Uterus (tissue), 4 donors: ENCODE data around the gene SH3BGRL2. TPM values are rescaled to one million over a fixed set of nuclear protein-coding genes. Genes with fewer than 3 reads are reported as not detected.
"Not testable (repeated sequence)": the region's sequence is repeated elsewhere in the genome, so short reads cannot be mapped to it uniquely, and the experiment has no call there.

Experiments used
- DNase-seq, 2 donors: peaks; one replicate each; pipeline ENCODE4 v3.0.0-alpha.2; 2019 to 2020
- H3K27ac ChIP-seq, 2 donors: fragments of 200-600 bp; sonication (generic); 1 replicate in 1 of 2; 2 replicates in 1 of 2; pipeline ENCODE4 v1.5.1; 2016 to 2018
- H3K27me3 ChIP-seq, 2 donors: fragments of 200-600 bp; sonication (generic); one replicate each; pipeline ENCODE4 v1.5.1; 2018 to 2019; ENCODE audit warnings: control low read depth in 1 of 2
- H3K36me3 ChIP-seq, 2 donors: fragments of 200-600 bp; sonication (generic); one replicate each; pipeline ENCODE4 v1.5.1; 2019; ENCODE audit warnings: control low read depth in 1 of 2
- H3K4me1 ChIP-seq, 2 donors: fragments of 200-600 bp; sonication (generic); one replicate each; pipeline ENCODE4 v1.5.1; 2018 to 2019; ENCODE audit warnings: control low read depth in 1 of 2
- H3K4me3 ChIP-seq, 2 donors: fragments of 200-600 bp; sonication (generic); 1 replicate in 1 of 2; 2 replicates in 1 of 2; pipeline ENCODE4 v1.5.1; 2018 to 2019; ENCODE audit warnings: mild to moderate bottlenecking in 1 of 2
- H3K9me3 ChIP-seq, 2 donors: fragments of 200-600 bp; sonication (generic); one replicate each; pipeline ENCODE4 v1.5.1; 2019; ENCODE audit warnings: control low read depth in 1 of 2
- POLR2A ChIP-seq, 2 donors: fragments of 450-650 bp; IDR thresholded peaks; one replicate each; pipeline ENCODE4 v1.6.1; 2016; ENCODE audit warnings: antibody characterized with exemption in 2 of 2, mild to moderate bottlenecking in 1 of 2, moderate library complexity in 1 of 2
- intact Hi-C: fragments of 100-400 bp; cut with DNase I; formaldehyde crosslinking; loops from one replicate; pipeline ENCODE4 v1.15.1; 2023; ENCODE audit warnings: low total_unique reads
- total RNA-seq, 4 donors: library from RNA; depleted of rRNA in 3 of 4; stranded (reverse); fragments of >200 nt in 3 of 4; gene quantifications; one replicate each; pipeline versions ENCODE4 v1.1.0 to v1.2.4, GENCODE V29; 2014 to 2023
- TF ChIP-seq, protein P1 (sequence below), 4 experiments: fragments of 200-600 bp in 2 of 4; fragments of 450-650 bp in 2 of 4; sonication (generic) in 2 of 4; IDR thresholded peaks; one replicate each; pipeline ENCODE4 v1.5.1; 2016 to 2019; ENCODE audit warnings: antibody characterized with exemption in 4 of 4, mild to moderate bottlenecking in 2 of 4, moderate library complexity in 1 of 4
- donor health status: DM: yes; HTN: yes; CAD: no.

SH3BGRL2 gene
- total RNA-seq, 4 donors from 2014 or later: 24.6 to 53.2 (median 34.4) TPM

DNA sequence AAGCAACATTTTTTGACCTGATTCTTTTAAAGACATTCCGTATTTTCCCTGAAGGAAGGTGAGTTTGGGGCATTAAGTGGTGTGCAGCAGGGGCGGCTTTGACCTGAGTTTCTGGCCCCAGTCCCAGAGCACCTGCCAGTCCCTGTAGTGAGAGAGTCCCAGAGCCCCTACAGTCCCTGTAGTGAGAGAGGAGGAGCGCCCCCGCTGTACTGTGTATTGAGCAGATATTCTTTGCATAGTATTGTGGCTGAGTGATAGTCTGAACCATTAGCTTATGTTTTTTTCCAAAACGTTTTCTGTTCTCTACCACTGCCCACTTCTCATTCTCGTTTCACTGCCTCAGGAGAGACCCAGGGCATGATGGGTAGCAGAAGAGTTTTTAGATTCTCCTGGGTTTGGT, 17.2 kb upstream of the SH3BGRL2 start:
- intact Hi-C loops: no loop called here
- no peaks in the 10 kb centered on the region for H3K9me3 ChIP-seq

DNA sequence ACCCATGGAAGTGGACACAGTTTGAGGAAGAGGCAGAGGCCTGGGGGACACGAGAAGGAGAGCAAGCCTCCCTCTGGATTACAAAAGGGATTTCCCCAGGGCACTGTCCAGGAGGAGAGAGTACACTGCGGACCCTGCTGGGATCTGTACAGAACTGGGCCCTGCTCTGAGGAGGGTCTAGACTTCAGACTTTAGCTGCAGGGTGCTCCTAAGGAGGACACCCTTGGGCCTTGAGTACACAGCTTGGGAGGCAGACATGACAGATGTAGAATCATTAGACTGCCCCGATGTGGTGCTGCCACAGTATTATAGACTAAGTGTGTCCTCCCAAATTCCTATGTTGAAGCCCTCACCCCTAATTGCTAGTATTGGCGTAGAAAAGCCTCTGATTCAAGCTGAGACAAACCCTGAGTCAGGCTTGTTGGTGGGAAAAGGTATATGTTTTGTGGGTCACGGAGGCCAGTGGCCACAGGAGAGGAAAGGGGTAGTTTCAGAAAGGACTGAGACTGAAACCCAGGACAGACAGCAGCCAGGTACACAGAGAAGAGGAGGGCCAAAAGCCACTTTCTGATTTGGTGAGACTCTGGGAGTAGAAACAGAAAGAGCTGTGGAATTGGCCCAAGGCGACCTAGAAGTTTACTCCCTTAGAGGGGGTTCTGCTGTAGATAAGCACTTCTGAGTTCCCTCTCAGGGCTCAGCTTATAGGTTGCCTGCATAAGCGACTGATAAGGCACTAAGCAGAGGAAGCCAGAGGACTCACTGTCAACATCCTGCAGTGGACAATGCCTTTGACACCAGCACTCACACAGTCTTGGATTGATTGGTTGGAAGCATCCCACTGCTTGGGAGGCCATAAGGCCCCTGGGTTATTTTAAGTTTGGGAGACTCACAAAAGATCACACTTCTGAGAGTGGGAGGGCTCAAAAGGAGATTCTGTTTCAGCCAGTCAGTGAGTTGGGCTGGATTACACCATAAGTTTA, 16.5 kb upstream of the SH3BGRL2 start:
- H3K27ac ChIP-seq: no peak overlapping the region

More for the DNA sequence above, 17.2 kb upstream of the SH3BGRL2 start:
- no peaks in the 10 kb centered on the region for H3K27me3 ChIP-seq
- no peak overlapping the region for H3K27ac ChIP-seq
- H3K4me3 ChIP-seq: no peak overlapping the region
- no peak for TF ChIP-seq POLR2A (IDR thresholded peaks at IDR 0.05)
- TF ChIP-seq, protein P1, sequence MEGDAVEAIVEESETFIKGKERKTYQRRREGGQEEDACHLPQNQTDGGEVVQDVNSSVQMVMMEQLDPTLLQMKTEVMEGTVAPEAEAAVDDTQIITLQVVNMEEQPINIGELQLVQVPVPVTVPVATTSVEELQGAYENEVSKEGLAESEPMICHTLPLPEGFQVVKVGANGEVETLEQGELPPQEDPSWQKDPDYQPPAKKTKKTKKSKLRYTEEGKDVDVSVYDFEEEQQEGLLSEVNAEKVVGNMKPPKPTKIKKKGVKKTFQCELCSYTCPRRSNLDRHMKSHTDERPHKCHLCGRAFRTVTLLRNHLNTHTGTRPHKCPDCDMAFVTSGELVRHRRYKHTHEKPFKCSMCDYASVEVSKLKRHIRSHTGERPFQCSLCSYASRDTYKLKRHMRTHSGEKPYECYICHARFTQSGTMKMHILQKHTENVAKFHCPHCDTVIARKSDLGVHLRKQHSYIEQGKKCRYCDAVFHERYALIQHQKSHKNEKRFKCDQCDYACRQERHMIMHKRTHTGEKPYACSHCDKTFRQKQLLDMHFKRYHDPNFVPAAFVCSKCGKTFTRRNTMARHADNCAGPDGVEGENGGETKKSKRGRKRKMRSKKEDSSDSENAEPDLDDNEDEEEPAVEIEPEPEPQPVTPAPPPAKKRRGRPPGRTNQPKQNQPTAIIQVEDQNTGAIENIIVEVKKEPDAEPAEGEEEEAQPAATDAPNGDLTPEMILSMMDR (IDR thresholded peaks at IDR 0.05): no peak
- H3K4me1 ChIP-seq: no peaks in the 10 kb centered on the region
- no peaks in the 10 kb centered on the region for H3K36me3 ChIP-seq
- DNase-seq: no peak

DNA sequence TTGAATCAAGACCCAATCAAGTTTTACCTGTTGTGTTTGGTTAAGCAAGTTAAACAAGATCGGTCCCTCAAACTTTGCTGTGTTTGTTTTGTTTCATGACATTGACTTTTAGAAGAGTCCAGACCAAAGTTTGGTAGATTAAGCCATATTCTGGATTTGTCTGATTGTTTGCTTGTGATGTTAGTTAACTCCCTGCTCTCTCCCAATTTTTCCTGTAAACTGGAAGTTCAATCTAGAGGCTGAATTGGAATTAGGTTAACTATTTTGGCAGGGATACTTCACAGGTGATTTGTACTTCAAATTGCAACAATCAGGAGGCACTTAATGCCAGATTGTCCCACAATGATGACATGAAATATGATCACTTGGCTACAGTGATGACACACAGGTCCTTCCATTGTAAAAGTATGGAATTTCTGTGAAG, 13.6 kb upstream of the SH3BGRL2 start:
- Histone ChIP-seq H3K27ac (no peak overlapping the region), H3K36me3 (no peaks in the 10 kb centered on the region)

More for the DNA sequence above, 16.5 kb upstream of the SH3BGRL2 start:
- no peak overlapping the region for H3K4me3 ChIP-seq
- no peak for DNase-seq
- TF ChIP-seq, protein P1 (IDR thresholded peaks at IDR 0.05): no peak
- TF ChIP-seq POLR2A (IDR thresholded peaks at IDR 0.05): no peak
- H3K36me3 ChIP-seq: no peaks in the 10 kb centered on the region
- no peaks in the 10 kb centered on the region for H3K9me3 ChIP-seq
- intact Hi-C loops: no loop called here
- H3K27me3 ChIP-seq: no peaks in the 10 kb centered on the region
- no peaks in the 10 kb centered on the region for H3K4me1 ChIP-seq

DNA sequence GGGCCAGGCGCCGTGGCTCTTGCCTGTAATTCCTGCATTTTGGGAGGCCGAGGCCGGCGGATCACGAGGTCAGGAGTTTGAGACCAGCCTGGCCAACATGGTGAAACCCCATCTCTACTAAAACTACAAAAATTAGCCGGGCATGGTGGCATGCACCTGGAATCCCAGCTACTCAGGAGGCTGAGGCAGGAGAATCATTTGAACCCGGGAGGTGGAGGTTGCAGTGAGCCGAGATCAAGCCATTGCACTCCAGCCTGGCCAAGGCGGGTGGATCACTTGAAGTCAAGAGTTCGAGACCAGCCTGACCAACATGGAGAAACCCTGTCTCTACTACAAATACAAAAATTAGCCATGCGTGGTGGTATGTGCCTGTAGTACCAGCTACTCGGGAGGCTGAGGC, 12.7 kb upstream of the SH3BGRL2 start:
- H3K27ac ChIP-seq, DNase-seq, H3K4me3 ChIP-seq, H3K4me1 ChIP-seq, H3K36me3 ChIP-seq, H3K27me3 ChIP-seq, H3K9me3 ChIP-seq, intact Hi-C loops: not testable (repeated sequence)

More for the DNA sequence above, 13.6 kb upstream of the SH3BGRL2 start:
- Histone ChIP-seq H3K9me3 (no peaks in the 10 kb centered on the region), H3K27me3 (no peaks in the 10 kb centered on the region), H3K4me3 (no peak overlapping the region), H3K4me1 (no peaks in the 10 kb centered on the region)
- DNase-seq: no peak
- TF ChIP-seq, protein P1 (IDR thresholded peaks at IDR 0.05): no peak
- TF ChIP-seq POLR2A (IDR thresholded peaks at IDR 0.05): no peak
- intact Hi-C loops: no loop called here

- Histone ChIP-seq H3K4me3 (no peak overlapping the region), H3K27ac (no peak overlapping the region), H3K4me1 (no peaks in the 10 kb centered on the region), H3K9me3 (no peaks in the 10 kb centered on the region), H3K36me3 (no peaks in the 10 kb centered on the region), H3K27me3 (no peaks in the 10 kb centered on the region)
- intact Hi-C loops: no loop called here
- TF ChIP-seq, protein P1 (IDR thresholded peaks at IDR 0.05): no peak
- TF ChIP-seq POLR2A (IDR thresholded peaks at IDR 0.05): no peak
- no peak for DNase-seq
Observed at GRCh38 chr6:79621579-79621978, 9.6 kb upstream of the SH3BGRL2 start.
